ENCODE data around the gene ANKLE1.

Gene ANKLE1

GRCh38 chr19:17328517-17329365 lies 47.0 kb downstream of the ANKLE1 start:
- DNase-seq, result no peak

GRCh38 chr19:17329366-17330261 lies 47.9 kb downstream of the ANKLE1 start:
- no peak for DNase-seq

DNA sequence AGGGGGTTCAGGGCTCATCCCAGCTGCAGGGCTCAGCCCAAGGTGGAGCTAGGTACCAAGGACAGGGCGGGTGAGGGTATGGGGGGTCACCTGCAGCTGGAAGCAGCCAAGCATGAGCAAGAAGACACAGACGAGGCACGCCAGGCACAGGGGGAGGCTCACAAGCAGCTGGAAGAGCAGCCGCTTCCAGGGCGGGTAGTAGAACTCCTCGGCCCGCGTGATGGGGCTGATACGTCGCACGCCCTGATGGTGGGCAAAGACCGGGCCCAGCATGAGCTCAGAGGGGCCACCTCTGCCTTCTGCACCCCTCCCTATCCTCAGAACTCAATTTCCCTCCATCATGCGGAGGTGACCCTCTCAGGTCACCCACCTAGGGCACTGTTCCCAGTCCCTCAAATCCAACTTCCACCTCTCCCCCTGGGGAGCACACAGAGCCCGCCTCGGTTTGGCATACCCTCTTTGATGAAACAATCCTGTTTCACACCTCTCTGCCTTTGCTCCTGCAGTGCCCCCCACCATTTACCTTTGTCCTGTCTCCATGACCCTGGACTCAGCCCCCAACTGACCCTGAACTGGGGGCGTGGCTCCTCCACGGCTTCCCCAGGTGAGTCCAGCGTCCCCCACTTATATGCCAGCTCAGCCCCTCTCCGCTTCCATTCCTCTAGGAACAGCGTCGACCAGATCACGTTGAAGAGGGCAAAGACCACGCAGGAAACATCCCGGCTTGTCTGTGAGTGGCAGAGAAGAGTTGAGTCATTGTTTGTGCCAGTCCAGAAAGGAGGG lies 48.8 kb downstream of the ANKLE1 start:
- DNase-seq, result no peak

- DNase-seq, result no peak
Measured at GRCh38 chr19:17331045-17331558, 49.4 kb downstream of the ANKLE1 start.

DNA sequence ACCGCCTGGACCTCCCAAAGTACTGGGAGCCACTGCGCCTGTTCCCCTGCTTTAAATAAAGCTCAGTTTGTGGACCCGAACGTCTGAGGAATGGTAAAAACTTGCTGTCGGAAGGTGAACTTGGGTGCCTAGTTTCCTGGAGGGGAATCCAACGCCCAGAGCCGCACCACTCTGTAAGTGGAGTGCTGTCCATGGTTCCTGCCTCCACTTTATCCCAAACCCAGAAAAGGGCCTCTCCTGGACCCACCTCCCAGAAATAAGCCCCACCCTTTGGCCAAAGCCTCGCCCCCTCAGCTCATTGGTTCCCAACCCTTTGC lies 50.6 kb downstream of the ANKLE1 start:
- no peak for DNase-seq

DNA sequence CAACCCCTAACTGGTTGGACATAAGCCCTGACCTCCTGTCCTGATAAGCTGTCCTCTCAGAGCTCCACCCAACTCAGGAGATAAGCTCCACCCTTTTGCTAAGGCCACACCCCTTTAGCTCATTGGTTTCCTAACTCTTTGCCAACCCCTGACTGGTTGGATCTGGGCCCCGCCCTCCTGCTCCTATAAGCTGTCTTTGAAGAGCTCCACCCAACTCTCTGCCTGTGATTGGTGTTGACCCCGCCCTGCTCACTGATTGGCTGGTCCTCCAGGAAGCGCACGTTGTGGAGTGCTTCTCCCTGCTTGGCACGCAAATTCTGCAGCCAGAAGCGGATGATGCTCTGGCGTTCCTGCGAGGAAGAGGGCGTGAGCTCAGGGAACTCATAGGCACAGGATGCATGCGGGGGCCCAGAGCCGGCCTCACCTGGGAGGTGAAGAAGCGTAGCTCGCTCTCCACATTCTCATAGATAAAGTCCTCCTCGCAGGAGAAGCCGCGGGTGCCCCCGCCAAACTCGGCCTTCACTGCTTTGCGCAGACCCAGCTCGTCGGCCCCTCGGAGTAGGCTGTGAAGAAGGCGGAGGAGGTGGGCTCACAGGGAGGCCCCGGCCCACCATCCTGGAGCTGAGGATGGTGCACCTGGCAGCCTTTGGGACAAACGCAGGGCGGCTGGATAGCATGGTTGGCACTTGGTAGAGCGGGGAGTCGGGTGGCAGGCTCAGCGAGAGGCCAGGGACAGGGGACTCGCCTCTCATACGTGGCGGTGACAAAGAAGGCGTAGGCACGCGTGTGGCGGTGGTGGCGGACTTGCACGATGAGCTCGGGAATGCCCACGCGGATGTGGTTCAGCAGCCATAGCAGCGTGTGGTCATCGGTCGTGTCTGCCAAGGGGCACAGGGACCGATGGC lies 51.2 kb downstream of the ANKLE1 start:
- peak; percentile 53 for DNase-seq

DNA sequence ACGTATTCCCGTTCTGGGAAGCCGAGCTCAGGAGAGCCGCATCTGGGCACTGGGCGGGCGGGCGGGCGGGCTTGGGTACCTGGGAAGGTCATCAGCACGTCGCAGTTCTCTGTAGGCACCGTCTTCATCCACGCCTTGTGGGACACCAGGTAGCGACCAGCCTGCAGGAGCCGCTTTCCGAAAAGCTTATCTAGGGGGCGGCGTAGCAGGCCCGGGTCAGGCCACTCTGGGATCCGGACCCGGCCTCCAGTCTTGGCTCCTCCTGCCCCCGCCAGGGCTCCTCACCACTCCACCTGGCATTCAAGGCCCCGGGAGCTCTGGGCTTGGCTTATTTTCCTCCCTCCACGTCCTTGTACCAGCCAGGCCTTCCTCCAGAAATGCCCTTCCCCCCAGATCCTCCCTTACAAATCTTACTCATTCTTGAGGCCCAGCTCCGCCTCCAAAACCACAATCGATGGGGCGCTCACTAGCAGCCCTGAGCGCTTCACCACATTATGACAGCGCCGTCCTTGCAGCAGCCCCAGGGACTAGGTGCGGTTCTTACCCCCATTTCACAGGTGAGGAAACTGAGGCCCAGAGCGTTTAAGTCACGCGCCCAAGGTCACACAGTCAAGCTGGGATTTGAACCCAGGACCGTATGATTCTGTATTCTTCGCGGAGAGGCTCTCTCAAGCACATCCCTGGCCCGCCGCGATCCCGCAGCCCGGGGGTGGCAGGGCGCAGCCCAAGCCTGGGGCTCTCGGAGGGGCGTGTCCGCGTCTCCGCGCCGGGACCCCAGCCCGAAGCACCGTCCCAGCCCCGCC lies 52.1 kb downstream of the ANKLE1 start:
- no peak for DNase-seq

DNA sequence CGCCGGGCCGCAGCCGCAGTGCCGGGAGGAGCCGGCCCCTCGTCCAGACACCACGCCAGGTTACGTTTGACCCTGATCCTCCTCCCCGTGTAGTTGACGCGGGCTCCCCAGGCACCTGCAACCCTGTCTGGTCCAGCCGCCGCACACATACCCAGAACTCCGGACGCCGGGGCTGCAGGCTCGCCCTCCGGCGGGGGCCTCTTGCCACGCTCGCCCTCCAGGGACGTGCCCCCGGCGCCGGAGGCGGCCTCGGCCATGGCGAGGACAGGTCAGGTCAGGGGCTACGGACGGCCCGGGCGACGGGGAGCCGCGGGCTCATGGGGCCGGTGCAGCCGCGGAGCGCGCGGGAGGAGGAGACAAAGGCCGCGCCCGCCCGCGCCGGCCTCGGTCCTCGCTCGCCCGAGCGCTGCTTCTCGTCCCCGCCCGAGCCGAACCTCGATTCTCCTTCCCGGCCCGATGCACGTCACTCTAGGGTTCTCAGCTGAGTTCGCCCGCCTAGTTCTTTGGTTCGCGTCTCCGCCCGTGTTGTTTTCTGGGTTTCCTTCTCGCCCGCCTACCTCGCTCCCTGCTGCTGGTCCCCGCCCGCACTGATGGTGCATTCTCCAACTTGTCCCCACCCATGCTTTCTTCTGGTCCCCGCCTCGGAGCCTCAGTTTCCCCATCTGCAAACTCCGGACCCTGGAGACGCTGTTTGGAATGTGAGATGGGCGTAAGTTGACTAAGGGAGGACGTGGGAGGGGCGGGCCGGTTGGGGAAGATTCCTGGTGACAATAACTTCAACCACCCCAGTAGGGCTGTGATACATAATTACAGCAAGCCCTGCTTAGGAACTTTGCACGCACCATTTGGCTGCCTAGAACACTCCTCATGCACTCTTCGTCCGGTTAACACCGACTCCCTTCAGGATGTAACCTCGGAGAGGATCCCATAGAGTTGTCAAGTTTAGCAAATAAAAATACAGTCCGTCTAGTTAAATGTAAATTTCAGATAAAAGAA lies 53.0 kb downstream of the ANKLE1 start, which contains the start of gene ANO8:
ANO8 (minus strand) TSS at position 442 of the 996 bp plus-strand sequence; CDS start at position 257, 185 bp downstream.
- DNase-seq, result peak; percentile 93

DNA sequence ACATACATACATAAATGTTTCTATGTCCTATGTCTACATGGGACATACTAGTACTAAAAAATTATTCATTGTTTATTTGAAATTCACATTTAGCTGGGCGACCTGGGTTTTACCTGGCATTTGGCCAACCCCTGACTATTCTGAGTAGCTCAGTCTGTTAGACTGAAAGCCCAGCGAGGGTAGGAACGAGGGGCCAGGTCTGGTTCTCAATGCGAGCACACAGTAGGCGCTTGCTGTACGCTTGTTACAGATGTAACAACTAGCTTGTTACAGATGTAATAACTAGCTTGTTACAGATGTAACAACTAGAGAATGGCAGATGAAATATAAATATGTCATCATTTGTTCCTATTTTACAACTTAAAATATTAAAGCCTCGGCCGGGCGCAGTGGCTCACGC lies 53.9 kb downstream of the ANKLE1 start:
- DNase-seq, result no peak
